ENCODE measurements around the gene ZNF30.
"Not testable (repeated sequence)": the region's sequence is repeated elsewhere in the genome, so short reads cannot be mapped to it uniquely, and the experiment has no call there.

The ZNF30 gene

GRCh38 chr19:34910770-34911169, 15.9 kb upstream of the ZNF30 start:
- TF ChIP-seq SUZ12 (IDR thresholded peaks at IDR 0.05; ENCODE audit: extremely low read depth, insufficient read depth, insufficient read length): no peak
- no peak for TF ChIP-seq ZNF274 (IDR thresholded peaks at IDR 0.05; ENCODE audit: low read depth, low read length)
- TF ChIP-seq YY1 (IDR thresholded peaks at IDR 0.05; ENCODE audit: insufficient read depth, insufficient read length): no peak
- H3K9ac ChIP-seq (ENCODE audit: insufficient read length, low read depth): no peak overlapping the region
- DNase-seq (ENCODE audit: low read depth, low spot score): no peak
- no peaks in the 10 kb centered on the region for H3K36me3 ChIP-seq (ENCODE audit: insufficient read depth, insufficient read length, low read length)
- no peaks in the 10 kb centered on the region for H3K4me1 ChIP-seq (ENCODE audit: insufficient read depth, insufficient read length)
- H3K27me3 ChIP-seq (ENCODE audit: insufficient read depth, insufficient read length): no peaks in the 10 kb centered on the region
- H3K4me3 ChIP-seq (ENCODE audit: insufficient read length, low read depth): no peak overlapping the region
- H3K9me3 ChIP-seq (ENCODE audit: insufficient read depth, low read length): peaks cover 5% of the 10 kb centered on the region; the same call in 1 of the 2 replicates

- H3K36me3 ChIP-seq (ENCODE audit: insufficient read depth, insufficient read length, low read length); DNase-seq (ENCODE audit: low read depth, low spot score); H3K4me1 ChIP-seq (ENCODE audit: insufficient read depth, insufficient read length); H3K9ac ChIP-seq (ENCODE audit: insufficient read length, low read depth); H3K4me3 ChIP-seq (ENCODE audit: insufficient read length, low read depth); H3K27me3 ChIP-seq (ENCODE audit: insufficient read depth, insufficient read length): not testable (repeated sequence)
- H3K9me3 ChIP-seq (ENCODE audit: insufficient read depth, low read length): peaks cover 52% of the 10 kb centered on the region
These were observed 9.6 kb upstream of the ZNF30 start for GRCh38 chr19:34917144-34917543.

DNA sequence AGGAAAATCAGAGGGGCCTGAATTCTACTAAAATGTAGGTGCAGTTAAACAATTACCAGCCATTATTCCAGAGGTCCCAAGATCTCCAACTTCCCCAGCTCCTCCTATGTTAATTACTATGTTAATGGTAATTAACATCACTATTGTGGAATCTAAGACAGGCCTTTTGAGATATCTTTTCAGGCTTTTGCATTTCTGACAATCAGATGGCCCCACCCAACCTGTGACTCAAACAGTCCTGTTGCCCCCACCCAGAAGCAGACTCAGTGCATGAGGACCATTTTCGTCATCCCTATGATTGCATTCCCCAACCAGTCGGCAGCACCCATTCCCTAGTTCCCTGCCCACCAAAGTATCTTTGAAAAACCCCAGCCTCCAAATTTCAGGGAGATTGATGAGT, 8.5 kb upstream of the ZNF30 start:
- no peak for DNase-seq (ENCODE audit: low read depth, low spot score)
- no peaks in the 10 kb centered on the region for H3K36me3 ChIP-seq (ENCODE audit: insufficient read depth, insufficient read length, low read length)
- TF ChIP-seq ZNF274 (IDR thresholded peaks at IDR 0.05; ENCODE audit: low read depth, low read length): no peak
- TF ChIP-seq YY1 (IDR thresholded peaks at IDR 0.05; ENCODE audit: insufficient read depth, insufficient read length): no peak
- TF ChIP-seq SUZ12 (IDR thresholded peaks at IDR 0.05; ENCODE audit: extremely low read depth, insufficient read depth, insufficient read length): no peak
- no peaks in the 10 kb centered on the region for H3K27me3 ChIP-seq (ENCODE audit: insufficient read depth, insufficient read length)
- H3K9me3 ChIP-seq (ENCODE audit: insufficient read depth, low read length): peaks cover 52% of the 10 kb centered on the region
- H3K4me3 ChIP-seq (ENCODE audit: insufficient read length, low read depth): no peak overlapping the region
- H3K4me1 ChIP-seq (ENCODE audit: insufficient read depth, insufficient read length): no peaks in the 10 kb centered on the region
- no peak overlapping the region for H3K9ac ChIP-seq (ENCODE audit: insufficient read length, low read depth)

GRCh38 chr19:34920090-34920786, 6.5 kb upstream of the ZNF30 start:
- H3K4me3 ChIP-seq (ENCODE audit: insufficient read length, low read depth); H3K27me3 ChIP-seq (ENCODE audit: insufficient read depth, insufficient read length); DNase-seq (ENCODE audit: low read depth, low spot score); H3K36me3 ChIP-seq (ENCODE audit: insufficient read depth, insufficient read length, low read length); H3K4me1 ChIP-seq (ENCODE audit: insufficient read depth, insufficient read length); H3K9ac ChIP-seq (ENCODE audit: insufficient read length, low read depth): not testable (repeated sequence)
- H3K9me3 ChIP-seq (ENCODE audit: insufficient read depth, low read length): peaks cover 52% of the 10 kb centered on the region

DNA sequence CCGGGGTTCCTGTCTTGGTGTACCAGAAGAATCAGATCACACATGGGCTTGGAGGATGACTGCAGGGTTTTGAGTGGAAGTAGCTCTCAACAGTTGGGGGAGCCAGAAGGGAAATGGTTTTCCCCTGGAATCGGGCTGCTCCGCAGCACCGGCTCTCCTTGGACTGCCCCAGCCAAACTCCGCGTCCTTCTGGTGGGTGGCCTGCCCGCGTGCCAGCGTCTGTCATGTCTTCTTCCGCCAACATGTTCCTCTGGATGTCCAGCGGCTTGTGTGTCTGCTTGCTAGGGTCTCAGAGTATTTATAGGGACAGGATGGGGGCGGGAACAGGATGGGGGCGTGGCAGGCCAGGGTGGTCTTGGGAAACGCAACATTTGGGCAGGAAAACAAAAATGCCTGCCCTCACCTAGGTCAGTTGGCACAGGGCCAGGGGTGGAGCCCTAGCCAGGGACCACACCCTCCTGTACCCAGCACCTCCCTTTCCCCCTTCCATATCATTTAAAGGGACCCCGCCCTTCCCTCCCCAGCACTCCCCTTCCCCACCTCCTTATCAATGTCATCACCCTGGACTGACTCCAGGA, 1.3 kb upstream of the ZNF30 start:
- no peak for DNase-seq (ENCODE audit: low read depth, low spot score)
- peaks cover 7% of the 10 kb centered on the region; the same call in 1 of the 2 replicates for H3K9me3 ChIP-seq (ENCODE audit: insufficient read depth, low read length)
- H3K4me1 ChIP-seq (ENCODE audit: insufficient read depth, insufficient read length): no peaks in the 10 kb centered on the region
- no peaks in the 10 kb centered on the region for H3K27me3 ChIP-seq (ENCODE audit: insufficient read depth, insufficient read length)
- H3K36me3 ChIP-seq (ENCODE audit: insufficient read depth, insufficient read length, low read length): peaks cover 8% of the 10 kb centered on the region
- no peak for TF ChIP-seq YY1 (IDR thresholded peaks at IDR 0.05; ENCODE audit: insufficient read depth, insufficient read length)
- no peak for TF ChIP-seq ZNF274 (IDR thresholded peaks at IDR 0.05; ENCODE audit: low read depth, low read length)
- no peak for TF ChIP-seq SUZ12 (IDR thresholded peaks at IDR 0.05; ENCODE audit: extremely low read depth, insufficient read depth, insufficient read length)
- H3K9ac ChIP-seq (ENCODE audit: insufficient read length, low read depth): no peak overlapping the region
- no peak overlapping the region for H3K4me3 ChIP-seq (ENCODE audit: insufficient read length, low read depth)

DNA sequence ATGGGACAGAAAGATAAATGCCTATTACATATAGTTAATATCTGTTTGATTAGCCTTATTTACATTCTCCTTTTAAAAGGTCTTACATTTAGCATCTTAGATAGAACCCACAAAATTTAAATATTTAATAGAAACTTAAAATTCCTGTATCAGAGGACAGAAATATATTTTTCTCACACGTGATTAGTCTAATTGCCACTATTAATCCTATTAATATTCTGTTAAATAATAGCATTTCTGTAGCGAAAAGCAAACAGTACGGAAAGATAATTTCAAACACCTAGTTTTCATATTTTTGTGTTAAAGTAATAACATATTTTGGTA, 380 bp upstream of the ZNF30 start:
- Histone ChIP-seq H3K4me3 (ENCODE audit: insufficient read length, low read depth) (no peak overlapping the region), H3K9ac (ENCODE audit: insufficient read length, low read depth) (no peak overlapping the region), H3K27me3 (ENCODE audit: insufficient read depth, insufficient read length) (no peaks in the 10 kb centered on the region), H3K36me3 (ENCODE audit: insufficient read depth, insufficient read length, low read length) (peaks cover 8% of the 10 kb centered on the region), H3K4me1 (ENCODE audit: insufficient read depth, insufficient read length) (no peaks in the 10 kb centered on the region), H3K9me3 (ENCODE audit: insufficient read depth, low read length) (no peaks in the 10 kb centered on the region; the same call in 1 of the 2 replicates)
- no peak for DNase-seq (ENCODE audit: low read depth, low spot score)
- TF ChIP-seq ZNF274 (IDR thresholded peaks at IDR 0.05; ENCODE audit: low read depth, low read length) (no peak), YY1 (IDR thresholded peaks at IDR 0.05; ENCODE audit: insufficient read depth, insufficient read length) (no peak), SUZ12 (IDR thresholded peaks at IDR 0.05; ENCODE audit: extremely low read depth, insufficient read depth, insufficient read length) (no peak)

GRCh38 chr19:34932494-34932893, 5.8 kb downstream of the ZNF30 start:
- Histone ChIP-seq H3K4me3 (ENCODE audit: insufficient read length, low read depth) (no peak overlapping the region), H3K9me3 (ENCODE audit: insufficient read depth, low read length) (no peaks in the 10 kb centered on the region), H3K4me1 (ENCODE audit: insufficient read depth, insufficient read length) (no peaks in the 10 kb centered on the region), H3K36me3 (ENCODE audit: insufficient read depth, insufficient read length, low read length) (peaks cover 32% of the 10 kb centered on the region), H3K27me3 (ENCODE audit: insufficient read depth, insufficient read length) (no peaks in the 10 kb centered on the region), H3K9ac (ENCODE audit: insufficient read length, low read depth) (no peak overlapping the region)
- no peak for DNase-seq (ENCODE audit: low read depth, low spot score)
- TF ChIP-seq YY1 (IDR thresholded peaks at IDR 0.05; ENCODE audit: insufficient read depth, insufficient read length) (no peak), ZNF274 (IDR thresholded peaks at IDR 0.05; ENCODE audit: low read depth, low read length) (no peak), SUZ12 (IDR thresholded peaks at IDR 0.05; ENCODE audit: extremely low read depth, insufficient read depth, insufficient read length) (no peak)
